Caki2 (cell line): ENCODE results near the gene BZW2. TPM values are rescaled to one million over a fixed set of nuclear protein-coding genes. Genes with fewer than 3 reads are reported as not detected.

Experiments used
- DNase-seq: peaks from one replicate; pipeline ENCODE4 v3.0.0-alpha.2; 2015; ENCODE audit warnings: low read depth
- in situ Hi-C: cut with HindIII; loops from 2 replicates; pipeline ENCODE4 v1.10.0; 2016; ENCODE audit warnings: low sequenced_read_pairs, low pct_unique_long_range_greater_than_20kb, mixed read lengths
- total RNA-seq: library from RNA; depleted of rRNA; stranded (reverse); fragments of >200 nt; shearing (Covaris generic); gene quantifications from 2 replicates; pipeline ENCODE4 v1.2.3, GENCODE V29; 2014; ENCODE audit warnings: low replicate concordance

The BZW2 gene
- total RNA-seq, 1 experiment from 2014 or later: 69.3 TPM

- in situ Hi-C loops: no loop called here
- DNase-seq: no peak
Measured at GRCh38 chr7:16697507-16698199, 51.7 kb downstream of the BZW2 start.

- no peak for DNase-seq
- in situ Hi-C loops: no loop called here
Measured at GRCh38 chr7:16698200-16698905, 52.4 kb downstream of the BZW2 start.

- DNase-seq: no peak
- in situ Hi-C loops: no loop called here
Measured at GRCh38 chr7:16702441-16702840, 56.5 kb downstream of the BZW2 start.

GRCh38 chr7:16708511-16708910 is 62.5 kb downstream of the BZW2 start:
- in situ Hi-C loops: no loop called here
- DNase-seq: no peak

GRCh38 chr7:16708980-16709379 is 63.0 kb downstream of the BZW2 start:
- in situ Hi-C loops: no loop called here

GRCh38 chr7:16710651-16711050 is 64.7 kb downstream of the BZW2 start:
- in situ Hi-C loops: no loop called here
- no peak for DNase-seq

More at GRCh38 chr7:16708980-16709379, 63.0 kb downstream of the BZW2 start:
- peak; percentile 89 for DNase-seq

GRCh38 chr7:16711730-16712129 is 65.7 kb downstream of the BZW2 start:
- peak; percentile 44 for DNase-seq
- in situ Hi-C loops: no loop called here

GRCh38 chr7:16712916-16713315 is 66.9 kb downstream of the BZW2 start:
- DNase-seq: peak; percentile 90
- in situ Hi-C loops: no loop called here

GRCh38 chr7:16715928-16716327 is 69.9 kb downstream of the BZW2 start:
- no peak for DNase-seq
- in situ Hi-C loops: no loop called here

GRCh38 chr7:16718111-16718656 is 72.2 kb downstream of the BZW2 start:
- DNase-seq: no peak
- in situ Hi-C loops: no loop called here

- DNase-seq: no peak
- in situ Hi-C loops: no loop called here
Measured at GRCh38 chr7:16719699-16720098, 73.7 kb downstream of the BZW2 start.

GRCh38 chr7:16721541-16721940 is 75.6 kb downstream of the BZW2 start:
- DNase-seq: no peak
- in situ Hi-C loops: no loop called here

- in situ Hi-C loops: no loop called here
- DNase-seq: no peak
Measured at GRCh38 chr7:16724344-16724743, 78.4 kb downstream of the BZW2 start.

GRCh38 chr7:16726189-16726588 is 80.2 kb downstream of the BZW2 start:
- DNase-seq: no peak
- in situ Hi-C loops: no loop called here

GRCh38 chr7:16727736-16728135 is 81.8 kb downstream of the BZW2 start:
- no peak for DNase-seq
- in situ Hi-C loops: no loop called here

GRCh38 chr7:16728811-16729210 is 82.8 kb downstream of the BZW2 start:
- peak; percentile 43 for DNase-seq
- in situ Hi-C loops: no loop called here

- in situ Hi-C loops: no loop called here
- no peak for DNase-seq
Measured at GRCh38 chr7:16729541-16729940, 83.6 kb downstream of the BZW2 start.

- no peak for DNase-seq
- in situ Hi-C loops: no loop called here
Measured at GRCh38 chr7:16730937-16731336, 85.0 kb downstream of the BZW2 start.

GRCh38 chr7:16732828-16733227 is 86.8 kb downstream of the BZW2 start:
- in situ Hi-C loops: no loop called here
- DNase-seq: no peak
